Measurements from ENCODE around the gene VPS39.

Gene VPS39

DNA sequence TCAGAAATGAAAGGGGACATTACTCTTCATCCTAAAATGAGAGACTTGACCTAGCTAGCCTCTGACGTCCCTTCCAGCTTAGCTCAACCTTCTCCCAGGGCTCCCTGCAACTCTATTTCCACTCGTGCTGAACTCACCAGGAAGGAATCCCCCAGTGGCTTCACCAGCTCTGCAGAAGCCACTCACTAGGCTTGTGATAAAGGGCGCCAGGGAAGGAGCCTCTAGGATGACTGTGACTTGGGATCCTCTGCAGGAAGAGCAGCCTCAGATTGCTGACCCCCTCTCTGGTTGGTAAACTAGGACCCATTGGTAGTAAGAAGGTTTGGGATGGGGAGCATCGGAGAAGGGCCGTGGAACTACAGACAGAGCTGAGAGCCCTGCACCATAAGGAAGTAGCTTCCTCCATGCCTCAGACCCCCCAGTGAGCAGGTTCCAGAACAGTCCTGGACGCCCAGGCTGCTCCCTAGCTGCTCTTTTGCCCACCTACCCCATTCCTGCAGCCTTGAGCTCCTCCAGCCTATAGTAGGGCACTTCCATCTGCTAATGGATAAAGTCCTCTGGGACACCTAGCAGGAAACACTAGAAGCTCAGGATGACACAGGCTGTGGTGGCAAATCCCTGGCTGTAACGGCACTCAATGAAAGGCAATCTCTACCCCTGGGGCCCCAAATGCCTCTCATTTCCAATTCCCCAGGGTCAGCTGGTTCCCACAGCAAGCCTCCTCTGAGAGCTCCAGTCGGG is 77.7 kb downstream of the VPS39 start:
- no peak overlapping the region for H3K4me2 ChIP-seq (ENCODE audit: insufficient read depth, low read length)

DNA sequence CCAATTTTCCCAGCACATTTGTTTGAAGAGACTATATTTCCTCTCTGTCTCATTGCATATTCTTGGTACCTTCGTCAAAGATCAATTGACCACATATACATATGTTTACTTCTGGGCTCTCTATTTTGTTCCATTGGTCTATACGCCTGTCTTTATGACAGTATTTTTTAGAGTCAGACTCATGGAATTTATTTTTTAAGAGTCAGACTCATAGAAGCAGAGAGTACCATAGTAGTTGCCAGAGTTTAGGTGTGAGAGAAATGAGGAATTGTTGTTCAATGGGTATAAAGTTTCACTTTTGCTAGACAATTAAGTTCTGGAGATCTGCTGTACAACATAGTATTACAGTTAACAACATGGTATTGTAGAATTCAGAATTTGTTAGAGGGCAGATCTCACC is 78.7 kb downstream of the VPS39 start:
- Histone ChIP-seq H2AFZ (ENCODE audit: low read depth, low read length) (no peak overlapping the region), H3K36me3 (ENCODE audit: insufficient read depth, low read length) (no peaks in the 10 kb centered on the region)
- TF ChIP-seq EZH2 (IDR thresholded peaks at IDR 0.05; ENCODE audit: borderline replicate concordance, low read depth, low read length, severe bottlenecking), result no peak
- TF ChIP-seq, protein P1, sequence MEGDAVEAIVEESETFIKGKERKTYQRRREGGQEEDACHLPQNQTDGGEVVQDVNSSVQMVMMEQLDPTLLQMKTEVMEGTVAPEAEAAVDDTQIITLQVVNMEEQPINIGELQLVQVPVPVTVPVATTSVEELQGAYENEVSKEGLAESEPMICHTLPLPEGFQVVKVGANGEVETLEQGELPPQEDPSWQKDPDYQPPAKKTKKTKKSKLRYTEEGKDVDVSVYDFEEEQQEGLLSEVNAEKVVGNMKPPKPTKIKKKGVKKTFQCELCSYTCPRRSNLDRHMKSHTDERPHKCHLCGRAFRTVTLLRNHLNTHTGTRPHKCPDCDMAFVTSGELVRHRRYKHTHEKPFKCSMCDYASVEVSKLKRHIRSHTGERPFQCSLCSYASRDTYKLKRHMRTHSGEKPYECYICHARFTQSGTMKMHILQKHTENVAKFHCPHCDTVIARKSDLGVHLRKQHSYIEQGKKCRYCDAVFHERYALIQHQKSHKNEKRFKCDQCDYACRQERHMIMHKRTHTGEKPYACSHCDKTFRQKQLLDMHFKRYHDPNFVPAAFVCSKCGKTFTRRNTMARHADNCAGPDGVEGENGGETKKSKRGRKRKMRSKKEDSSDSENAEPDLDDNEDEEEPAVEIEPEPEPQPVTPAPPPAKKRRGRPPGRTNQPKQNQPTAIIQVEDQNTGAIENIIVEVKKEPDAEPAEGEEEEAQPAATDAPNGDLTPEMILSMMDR (IDR thresholded peaks at IDR 0.05; ENCODE audit: borderline replicate concordance, extremely low read depth, low read length, poor library complexity, severe bottlenecking), result no peak

More for the DNA sequence above, 77.7 kb downstream of the VPS39 start:
- Histone ChIP-seq H3K27me3 (ENCODE audit: insufficient read depth, low read length, poor library complexity) (no peaks in the 10 kb centered on the region), H2AFZ (ENCODE audit: low read depth, low read length) (no peak overlapping the region), H3K4me3 (ENCODE audit: low read depth in 1 of 2, low read length in 2 of 2) (no peak overlapping the region), H4K20me1 (ENCODE audit: insufficient read depth, low read length) (no peaks in the 10 kb centered on the region), H3K79me2 (ENCODE audit: insufficient read depth, low read length) (no peaks in the 10 kb centered on the region), H3K9me3 (ENCODE audit: insufficient read depth, low read length, severe bottlenecking) (no peaks in the 10 kb centered on the region), H3K4me1 (ENCODE audit: insufficient read depth, low read length) (no peaks in the 10 kb centered on the region), H3K9ac (ENCODE audit: low read depth, low read length) (no peak overlapping the region), H3K27ac (ENCODE audit: low read length) (no peak overlapping the region), H3K36me3 (ENCODE audit: insufficient read depth, low read length) (no peaks in the 10 kb centered on the region)
- no peak for ATAC-seq (ENCODE audit: insufficient read depth, low read depth)
- TF ChIP-seq, protein P1 (IDR thresholded peaks at IDR 0.05; ENCODE audit: borderline replicate concordance, extremely low read depth, low read length, poor library complexity, severe bottlenecking), result no peak
- TF ChIP-seq EZH2 (IDR thresholded peaks at IDR 0.05; ENCODE audit: borderline replicate concordance, low read depth, low read length, severe bottlenecking), result no peak
- DNase-seq, result no peak

DNA sequence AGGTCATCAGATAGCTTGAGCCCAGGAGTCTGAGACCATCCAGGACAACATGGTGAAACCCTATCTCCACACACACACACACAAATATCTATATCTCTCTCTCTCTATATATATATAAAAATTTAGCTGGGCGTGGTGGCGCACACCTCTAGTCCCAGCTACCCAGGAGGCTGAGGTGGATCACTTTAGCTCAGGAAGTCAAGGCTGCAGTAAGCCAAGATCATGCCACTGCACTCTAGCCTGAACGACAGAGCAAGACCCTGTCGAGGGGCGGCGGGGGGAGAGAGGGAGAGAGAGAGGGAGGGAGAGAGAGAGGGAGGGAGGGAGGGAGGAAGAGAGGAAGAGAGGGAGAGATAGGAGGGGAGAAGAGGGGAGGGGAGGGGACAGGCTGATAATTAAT is 79.6 kb downstream of the VPS39 start:
- H3K4me2 ChIP-seq (ENCODE audit: insufficient read depth, low read length), result no peak overlapping the region
- DNase-seq (no peak), ATAC-seq (ENCODE audit: insufficient read depth, low read depth) (no peak)
- no peaks in the 10 kb centered on the region for H3K79me2 ChIP-seq (ENCODE audit: insufficient read depth, low read length)
- no peaks in the 10 kb centered on the region for H3K9me3 ChIP-seq (ENCODE audit: insufficient read depth, low read length, severe bottlenecking)
- H2AFZ ChIP-seq (ENCODE audit: low read depth, low read length), result no peak overlapping the region
- no peak overlapping the region for H3K9ac ChIP-seq (ENCODE audit: low read depth, low read length)
- no peaks in the 10 kb centered on the region for H3K36me3 ChIP-seq (ENCODE audit: insufficient read depth, low read length)
- no peaks in the 10 kb centered on the region for H3K4me1 ChIP-seq (ENCODE audit: insufficient read depth, low read length)
- no peaks in the 10 kb centered on the region for H4K20me1 ChIP-seq (ENCODE audit: insufficient read depth, low read length)
- TF ChIP-seq EZH2 (IDR thresholded peaks at IDR 0.05; ENCODE audit: borderline replicate concordance, low read depth, low read length, severe bottlenecking), result no peak
- TF ChIP-seq, protein P1 (IDR thresholded peaks at IDR 0.05; ENCODE audit: borderline replicate concordance, extremely low read depth, low read length, poor library complexity, severe bottlenecking), result no peak
- no peaks in the 10 kb centered on the region for H3K27me3 ChIP-seq (ENCODE audit: insufficient read depth, low read length, poor library complexity)
- H3K4me3 ChIP-seq (ENCODE audit: low read depth in 1 of 2, low read length in 2 of 2), result no peak overlapping the region
- no peak overlapping the region for H3K27ac ChIP-seq (ENCODE audit: low read length)

More for the DNA sequence above, 78.7 kb downstream of the VPS39 start:
- H3K79me2 ChIP-seq (ENCODE audit: insufficient read depth, low read length), result no peaks in the 10 kb centered on the region
- no peaks in the 10 kb centered on the region for H3K27me3 ChIP-seq (ENCODE audit: insufficient read depth, low read length, poor library complexity)
- no peak overlapping the region for H3K27ac ChIP-seq (ENCODE audit: low read length)
- H3K9ac ChIP-seq (ENCODE audit: low read depth, low read length), result no peak overlapping the region
- ATAC-seq (ENCODE audit: insufficient read depth, low read depth) (no peak), DNase-seq (no peak)
- H3K4me1 ChIP-seq (ENCODE audit: insufficient read depth, low read length), result no peaks in the 10 kb centered on the region
- no peak overlapping the region for H3K4me3 ChIP-seq (ENCODE audit: low read depth in 1 of 2, low read length in 2 of 2)
- no peaks in the 10 kb centered on the region for H4K20me1 ChIP-seq (ENCODE audit: insufficient read depth, low read length)
- no peak overlapping the region for H3K4me2 ChIP-seq (ENCODE audit: insufficient read depth, low read length)
- H3K9me3 ChIP-seq (ENCODE audit: insufficient read depth, low read length, severe bottlenecking), result no peaks in the 10 kb centered on the region

Data from DND-41 (cell line).